Measurements from ENCODE around the gene F10.
"Not testable (repeated sequence)": the region's sequence is repeated elsewhere in the genome, so short reads cannot be mapped to it uniquely, and the experiment has no call there.

F10 gene

DNA sequence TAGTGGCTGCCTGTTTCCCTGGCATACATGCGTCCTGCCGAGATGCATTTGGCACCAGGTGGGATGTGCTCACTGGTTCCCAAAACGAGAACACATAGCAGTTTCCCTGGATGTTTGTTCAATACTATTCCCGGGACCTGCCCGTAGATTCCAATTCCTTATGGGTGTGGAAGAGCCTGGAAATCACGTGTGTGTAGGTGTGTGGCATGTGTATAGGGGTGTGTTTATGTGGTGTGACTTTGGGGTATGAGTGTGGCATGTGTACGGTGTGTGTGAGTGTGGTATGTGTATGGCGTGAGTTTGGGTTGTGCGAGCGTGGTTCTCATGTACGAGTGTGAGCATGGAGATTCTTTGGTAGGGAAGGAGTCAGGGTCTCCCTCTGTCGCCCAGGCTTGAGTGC lies 19.9 kb upstream of the F10 start:
- no peak for FAIRE-seq

DNA sequence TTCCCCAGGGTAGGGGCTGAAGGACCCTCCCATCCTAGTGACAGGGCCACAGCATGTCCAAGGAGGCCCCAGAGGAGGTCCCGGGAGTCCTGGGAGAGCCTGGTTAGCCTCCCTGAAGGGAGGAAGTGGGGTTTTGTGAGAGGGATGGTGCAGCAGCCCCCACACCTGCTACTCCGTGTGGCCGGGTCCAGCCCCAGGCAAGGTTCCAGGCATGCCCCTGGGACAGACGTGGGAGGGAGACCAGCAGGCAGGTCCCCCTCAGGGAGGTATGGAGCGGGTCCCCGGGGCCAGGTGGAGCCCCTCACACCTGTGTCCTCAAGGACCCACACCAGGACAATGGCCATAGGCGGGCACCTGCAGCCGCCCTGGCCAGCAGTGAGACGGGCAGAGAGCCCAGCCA lies 19.0 kb upstream of the F10 start:
- FAIRE-seq, result no peak

DNA sequence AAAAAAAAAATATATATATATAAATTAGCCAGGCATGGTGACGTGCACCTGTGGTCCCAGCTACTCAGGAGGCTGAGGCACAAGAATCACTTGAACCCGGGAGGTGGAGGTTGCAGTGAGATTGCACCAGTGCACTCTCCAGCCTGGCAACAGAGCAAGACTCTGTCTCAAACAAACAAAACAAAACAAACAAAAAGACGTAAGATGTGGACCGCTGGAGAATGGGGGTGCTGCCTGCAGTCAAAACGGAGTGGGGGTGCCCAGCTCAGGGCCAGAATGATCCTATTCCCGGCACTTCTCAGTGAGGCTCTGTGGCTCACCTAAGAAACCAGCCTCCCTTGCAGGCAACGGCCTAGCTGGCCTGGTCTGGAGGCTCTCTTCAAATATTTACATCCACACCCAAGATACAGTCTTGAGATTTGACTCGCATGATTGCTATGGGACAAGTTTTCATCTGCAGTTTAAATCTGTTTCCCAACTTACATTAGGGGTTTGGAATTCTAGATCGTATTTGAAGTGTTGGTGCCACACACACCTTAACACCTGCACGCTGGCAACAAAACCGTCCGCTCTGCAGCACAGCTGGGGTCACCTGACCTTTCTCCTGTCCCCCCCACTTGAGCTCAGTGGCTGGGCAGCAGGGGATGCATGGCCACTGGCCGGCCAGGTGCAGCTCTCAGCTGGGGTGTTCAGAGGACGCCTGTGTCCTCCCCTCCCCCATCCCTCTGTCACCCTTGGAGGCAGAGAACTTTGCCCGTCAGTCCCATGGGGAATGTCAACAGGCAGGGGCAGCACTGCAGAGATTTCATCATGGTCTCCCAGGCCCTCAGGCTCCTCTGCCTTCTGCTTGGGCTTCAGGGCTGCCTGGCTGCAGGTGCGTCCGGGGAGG lies 17.3 kb upstream of the F10 start, which contains the start of gene F7:
Gene F7, plus strand, starts transcription at position 760 of the 889 bp plus-strand sequence. Its CDS starts 51 bp downstream, at position 811.
- no peak for FAIRE-seq

DNA sequence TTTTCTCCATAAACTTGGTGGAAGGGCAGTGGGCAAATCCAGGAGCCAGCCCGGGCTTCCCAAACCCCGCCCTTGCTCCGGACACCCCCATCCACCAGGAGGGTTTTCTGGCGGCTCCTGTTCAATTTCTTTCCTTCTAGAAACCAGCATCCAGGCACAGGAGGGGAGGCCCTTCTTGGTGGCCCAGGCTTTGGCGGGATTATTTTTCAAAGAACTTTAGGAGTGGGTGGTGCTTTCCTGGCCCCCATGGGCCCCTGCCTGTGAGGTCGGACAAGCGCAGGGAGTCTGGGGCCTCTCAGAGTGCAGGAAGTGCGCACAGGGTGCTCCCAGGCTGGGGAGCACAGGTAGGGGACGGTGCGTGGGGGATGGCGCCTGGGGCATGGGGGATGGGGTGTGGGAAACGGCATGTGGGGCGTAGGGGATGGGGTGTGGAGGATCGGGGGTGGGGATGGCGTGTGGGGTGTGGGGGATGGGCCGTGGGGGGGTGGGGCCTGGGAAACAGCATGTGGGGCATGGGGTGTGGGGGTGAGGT lies 16.6 kb upstream of the F10 start:
- FAIRE-seq, result no peak

DNA sequence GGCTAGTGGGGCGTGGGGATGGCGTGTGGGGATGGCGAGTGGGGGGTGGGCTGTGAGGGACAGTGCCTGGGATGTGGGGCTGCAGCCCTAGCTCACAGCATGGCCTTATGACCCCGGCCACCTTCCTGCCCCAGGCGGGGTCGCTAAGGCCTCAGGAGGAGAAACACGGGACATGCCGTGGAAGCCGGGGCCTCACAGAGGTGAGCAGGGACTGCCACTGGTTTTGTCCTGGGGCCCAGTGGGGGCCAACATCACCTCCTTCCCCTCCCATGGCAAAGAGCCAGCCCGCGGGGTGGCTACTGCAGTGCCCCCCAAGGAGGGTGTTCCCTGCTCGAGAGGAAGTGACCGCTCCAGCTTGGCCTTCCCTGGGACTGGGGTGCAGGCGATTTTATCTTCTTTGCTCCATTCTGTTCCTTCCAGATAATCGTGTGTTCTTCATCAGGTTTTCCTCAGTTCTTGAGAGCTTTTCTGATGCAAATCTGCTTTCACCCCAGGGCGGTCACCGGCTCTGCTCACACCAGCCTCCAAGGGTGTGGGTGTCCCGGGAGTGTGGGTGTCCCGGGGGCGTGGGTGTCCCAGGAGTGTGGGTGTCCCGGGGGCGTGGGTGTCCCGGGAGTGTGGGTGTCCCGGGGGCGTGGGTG lies 15.8 kb upstream of the F10 start:
- no peak for FAIRE-seq

DNA sequence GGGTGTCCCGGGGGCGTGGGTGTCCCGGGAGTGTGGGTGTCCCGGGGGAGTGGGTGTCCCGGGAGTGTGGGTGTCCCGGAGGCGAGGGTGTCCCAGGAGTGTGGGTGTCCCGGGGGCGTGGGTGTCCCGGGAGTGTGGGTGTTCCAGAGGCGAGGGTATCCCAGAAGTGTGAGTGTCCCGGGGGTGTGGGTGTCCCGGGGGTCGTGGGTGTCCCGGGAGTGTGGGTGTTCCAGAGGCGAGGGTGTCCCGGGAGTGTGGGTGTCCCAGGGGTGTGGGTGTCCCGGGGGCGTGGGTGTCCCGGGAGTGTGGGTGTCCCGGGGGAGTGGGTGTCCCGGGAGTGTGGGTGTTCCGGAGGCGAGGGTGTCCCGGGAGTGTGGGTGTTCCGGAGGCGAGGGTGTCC lies 14.1 kb upstream of the F10 start:
- not testable (repeated sequence) for FAIRE-seq

DNA sequence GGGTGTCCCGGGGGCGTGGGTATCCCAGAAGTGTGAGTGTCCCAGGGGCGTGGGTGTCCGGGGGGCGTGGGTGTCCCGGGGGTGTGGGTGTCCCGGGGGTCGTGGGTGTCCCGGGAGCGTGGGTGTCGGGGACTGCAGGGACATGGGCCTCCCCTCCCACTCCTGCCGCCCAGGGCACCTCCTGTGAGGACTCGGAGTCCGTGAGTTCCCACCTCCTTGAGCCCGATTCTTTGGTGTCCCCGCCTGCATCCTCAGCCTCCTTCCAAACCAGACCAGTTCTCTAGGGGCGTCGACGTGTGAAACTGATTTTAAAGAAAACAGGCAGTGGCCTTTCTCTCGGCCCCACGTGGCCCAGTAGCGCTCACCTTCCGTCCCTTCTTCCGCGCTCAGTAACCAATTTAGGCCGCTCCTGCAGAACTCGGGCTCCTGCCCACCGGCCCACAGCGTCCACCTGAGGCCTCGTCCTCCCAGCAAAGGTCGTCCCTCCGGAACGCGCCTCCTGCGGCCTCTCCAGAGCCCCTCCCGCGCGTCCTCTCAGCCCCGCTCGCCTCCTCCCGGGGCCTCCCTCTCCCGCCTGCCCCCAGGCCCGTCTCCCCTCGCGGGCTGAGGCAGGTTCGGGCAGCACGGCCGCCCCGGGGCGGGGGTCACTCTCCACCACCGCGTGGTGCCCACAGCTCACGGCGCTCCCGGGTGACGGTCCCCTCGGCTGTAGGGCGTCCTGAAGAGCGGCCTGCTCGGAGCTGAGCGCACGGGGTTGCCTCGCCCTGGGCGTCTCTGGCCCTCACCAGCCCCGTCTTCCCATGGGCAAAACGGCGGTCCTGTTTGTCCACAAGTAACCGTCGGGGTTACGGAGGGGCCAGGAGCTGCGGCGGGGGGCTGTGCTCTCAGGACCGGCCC lies 13.2 kb upstream of the F10 start:
- no peak for FAIRE-seq

DNA sequence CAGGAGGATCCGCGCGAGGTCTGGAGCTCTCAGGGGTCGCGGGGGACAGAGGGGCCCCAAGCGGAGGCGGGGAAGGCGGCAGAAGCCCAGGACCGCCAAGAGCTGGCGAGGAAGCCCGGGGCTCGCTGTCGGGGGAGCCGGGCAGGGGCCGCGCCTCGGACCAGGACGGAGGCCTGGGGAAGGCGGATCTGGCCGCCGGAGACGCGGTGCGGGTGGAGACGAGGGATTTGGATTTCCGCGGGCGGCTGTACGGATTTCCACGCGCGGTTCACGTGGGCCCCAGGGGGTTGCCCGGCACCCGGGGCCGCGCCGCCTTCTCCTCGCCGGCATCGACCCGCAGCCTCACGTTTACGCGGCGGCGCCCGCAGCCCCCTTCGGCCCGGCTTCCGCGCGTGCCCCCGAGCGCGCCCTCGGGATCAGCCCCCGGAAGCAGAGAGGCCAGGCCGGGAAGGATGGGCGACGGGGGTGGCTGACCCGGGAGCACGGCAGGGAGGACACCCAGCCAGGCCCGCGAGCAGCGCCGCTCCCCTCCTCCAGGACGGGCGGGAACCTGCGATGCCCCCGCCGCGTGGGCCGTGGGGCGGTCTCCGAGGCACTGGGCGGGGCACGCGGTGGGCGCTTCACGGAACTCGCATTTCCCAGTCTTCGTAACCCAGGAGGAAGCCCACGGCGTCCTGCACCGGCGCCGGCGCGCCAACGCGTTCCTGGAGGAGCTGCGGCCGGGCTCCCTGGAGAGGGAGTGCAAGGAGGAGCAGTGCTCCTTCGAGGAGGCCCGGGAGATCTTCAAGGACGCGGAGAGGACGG lies 12.3 kb upstream of the F10 start:
- no peak for FAIRE-seq

DNA sequence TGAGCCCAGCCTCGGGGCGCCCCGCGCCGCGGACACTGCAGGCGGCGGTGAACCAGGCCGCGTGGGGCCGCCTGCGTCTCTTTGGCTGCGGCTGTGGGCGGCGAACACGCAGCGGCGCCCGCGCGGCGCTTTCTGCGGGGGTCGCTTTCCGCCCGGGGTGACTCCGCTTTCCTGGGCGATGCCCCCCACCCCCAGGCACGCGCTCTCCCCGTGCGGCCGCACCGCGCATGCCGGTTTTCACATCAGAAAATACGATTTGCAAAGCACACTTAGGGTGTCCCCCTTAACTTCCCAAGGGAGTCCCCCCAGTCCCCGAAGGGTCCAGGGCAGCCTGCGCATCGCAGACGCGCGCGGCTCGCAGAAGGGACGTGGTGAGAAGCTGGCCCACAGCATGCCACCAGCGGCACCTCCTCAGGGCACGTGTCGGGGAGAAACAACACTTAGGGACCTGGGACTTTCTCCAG lies 11.7 kb upstream of the F10 start:
- no peak for FAIRE-seq

DNA sequence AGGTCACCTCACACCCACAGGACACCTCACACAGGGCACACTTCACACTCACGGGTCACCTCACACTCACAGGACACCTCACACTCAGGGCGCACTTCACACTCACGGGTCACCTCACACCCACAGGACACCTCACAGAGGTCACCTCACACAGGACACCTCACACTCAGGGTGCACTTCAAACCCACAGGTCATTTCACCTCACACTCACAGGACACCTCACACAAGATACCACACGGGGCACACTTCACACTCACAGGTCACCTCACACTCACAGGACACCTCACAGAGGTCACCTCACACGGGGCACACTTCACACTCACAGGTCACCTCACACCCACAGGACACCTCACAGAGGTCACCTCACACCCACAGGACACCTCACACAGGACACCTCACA lies 10.8 kb upstream of the F10 start:
- FAIRE-seq, result not testable (repeated sequence)

DNA sequence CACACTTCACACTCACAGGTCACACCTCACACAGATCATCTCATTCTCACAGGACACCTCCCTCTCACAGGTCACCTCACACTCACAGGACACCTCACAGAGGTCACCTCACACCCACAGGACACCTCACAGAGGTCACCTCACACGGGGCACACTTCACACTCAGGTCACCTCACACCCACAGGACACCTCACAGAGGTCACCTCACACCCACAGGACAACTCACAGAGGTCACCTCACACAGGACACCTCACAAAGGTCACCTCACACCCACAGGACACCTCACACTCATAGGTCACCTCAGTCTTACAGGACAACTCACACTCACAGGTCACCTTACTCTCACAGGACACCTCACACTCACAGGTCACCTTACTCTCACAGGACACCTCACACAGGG lies 10.1 kb upstream of the F10 start:
- FAIRE-seq, result not testable (repeated sequence)

DNA sequence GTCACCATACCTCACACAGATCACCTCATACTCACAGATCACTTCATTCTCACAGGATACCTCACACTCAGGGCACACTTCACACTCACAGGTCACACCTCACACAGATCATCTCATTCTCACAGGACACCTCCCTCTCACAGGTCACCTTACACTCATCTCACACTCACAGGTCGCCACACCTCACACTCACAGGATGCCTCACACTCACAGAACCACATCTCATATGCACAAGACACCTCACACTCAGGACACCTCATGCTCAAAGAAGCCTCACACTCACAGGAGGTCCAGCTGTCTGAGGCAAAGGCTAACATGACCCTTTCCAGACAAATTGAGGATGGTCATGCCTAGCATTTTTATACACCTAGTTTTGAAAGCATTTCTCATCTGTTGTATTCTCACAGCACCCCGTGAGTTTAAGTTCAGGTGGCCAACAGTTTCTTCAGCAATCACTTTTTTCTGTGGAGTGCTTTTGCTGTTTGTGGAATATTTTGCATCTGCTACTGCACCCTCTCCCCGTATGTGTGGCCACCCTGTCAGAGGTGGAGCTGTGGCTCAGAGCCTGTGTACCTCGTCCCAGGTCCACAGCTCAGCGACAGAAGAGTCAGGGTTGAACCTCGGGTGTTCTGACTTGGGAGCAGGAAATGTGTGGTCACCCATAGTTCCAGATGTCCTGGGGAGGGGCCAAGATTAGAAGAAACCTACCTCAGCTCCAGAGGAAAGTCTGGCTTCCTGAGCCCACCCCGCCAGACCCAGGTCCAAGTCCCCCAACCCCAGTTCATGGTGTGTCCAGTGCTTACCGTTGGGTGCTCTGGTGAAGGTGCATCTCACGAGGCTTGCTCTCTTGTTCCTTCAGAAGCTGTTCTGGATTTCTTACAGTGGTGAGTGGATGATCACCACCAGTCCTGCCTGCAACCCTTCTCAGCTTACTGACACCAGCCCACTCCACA lies 9.4 kb upstream of the F10 start:
- no peak for FAIRE-seq

DNA sequence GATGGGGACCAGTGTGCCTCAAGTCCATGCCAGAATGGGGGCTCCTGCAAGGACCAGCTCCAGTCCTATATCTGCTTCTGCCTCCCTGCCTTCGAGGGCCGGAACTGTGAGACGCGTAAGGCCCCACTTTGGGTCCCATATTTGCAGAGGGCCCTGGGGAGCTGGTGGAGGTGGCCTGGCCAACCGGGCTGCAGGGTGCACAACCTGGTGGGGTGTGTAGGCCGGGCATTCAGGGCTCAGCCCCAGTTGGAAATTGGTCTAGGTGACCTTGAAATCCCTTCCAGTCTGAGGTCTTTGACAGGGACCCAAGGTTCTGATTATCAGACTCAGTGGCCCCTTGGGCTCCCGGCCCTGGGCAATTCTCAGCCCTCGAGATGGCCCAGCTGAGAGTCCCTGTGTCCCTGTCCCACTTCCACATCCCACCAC lies 8.7 kb upstream of the F10 start:
- no peak for FAIRE-seq

DNA sequence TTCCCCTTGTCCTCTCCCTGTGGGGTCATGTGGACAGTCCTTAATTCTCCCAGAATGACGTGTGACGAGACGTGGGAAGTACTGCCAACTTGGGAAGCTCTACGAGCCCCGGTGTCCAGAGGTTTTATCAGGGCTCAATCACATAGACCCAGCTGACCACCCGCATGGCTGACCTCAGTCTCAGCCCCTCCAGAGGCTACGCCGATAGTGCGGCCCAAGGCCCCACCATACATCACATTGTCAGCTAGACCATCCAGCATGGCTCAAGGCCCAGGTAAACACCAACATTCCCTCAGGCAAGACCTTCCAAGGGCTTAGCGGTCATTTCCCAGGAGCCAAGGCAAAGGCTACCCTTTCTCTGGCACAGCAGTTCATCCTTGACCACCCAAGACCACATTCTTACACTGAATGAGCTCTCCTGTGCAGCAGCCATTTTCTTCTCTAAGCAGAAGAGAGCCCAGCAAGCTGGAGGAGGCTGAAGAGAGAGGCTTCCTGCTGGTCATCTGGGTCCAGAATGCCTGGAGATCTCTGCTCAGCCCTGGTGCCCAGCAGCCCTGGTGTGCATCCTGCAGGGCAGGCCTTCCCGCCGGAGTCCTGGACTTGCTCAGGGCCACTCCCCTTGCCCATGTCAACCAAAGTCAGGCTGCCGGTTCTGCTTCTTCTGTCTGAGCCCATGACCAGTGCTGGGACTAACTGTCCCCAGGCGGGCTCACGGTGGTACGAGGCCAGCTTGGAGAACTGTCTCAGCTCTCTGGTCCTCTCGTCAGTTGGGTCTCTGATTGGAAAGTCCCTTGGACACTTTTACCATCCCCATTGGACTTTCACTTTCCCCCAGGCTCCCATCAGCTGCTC lies 7.9 kb upstream of the F10 start:
- FAIRE-seq, result no peak

DNA sequence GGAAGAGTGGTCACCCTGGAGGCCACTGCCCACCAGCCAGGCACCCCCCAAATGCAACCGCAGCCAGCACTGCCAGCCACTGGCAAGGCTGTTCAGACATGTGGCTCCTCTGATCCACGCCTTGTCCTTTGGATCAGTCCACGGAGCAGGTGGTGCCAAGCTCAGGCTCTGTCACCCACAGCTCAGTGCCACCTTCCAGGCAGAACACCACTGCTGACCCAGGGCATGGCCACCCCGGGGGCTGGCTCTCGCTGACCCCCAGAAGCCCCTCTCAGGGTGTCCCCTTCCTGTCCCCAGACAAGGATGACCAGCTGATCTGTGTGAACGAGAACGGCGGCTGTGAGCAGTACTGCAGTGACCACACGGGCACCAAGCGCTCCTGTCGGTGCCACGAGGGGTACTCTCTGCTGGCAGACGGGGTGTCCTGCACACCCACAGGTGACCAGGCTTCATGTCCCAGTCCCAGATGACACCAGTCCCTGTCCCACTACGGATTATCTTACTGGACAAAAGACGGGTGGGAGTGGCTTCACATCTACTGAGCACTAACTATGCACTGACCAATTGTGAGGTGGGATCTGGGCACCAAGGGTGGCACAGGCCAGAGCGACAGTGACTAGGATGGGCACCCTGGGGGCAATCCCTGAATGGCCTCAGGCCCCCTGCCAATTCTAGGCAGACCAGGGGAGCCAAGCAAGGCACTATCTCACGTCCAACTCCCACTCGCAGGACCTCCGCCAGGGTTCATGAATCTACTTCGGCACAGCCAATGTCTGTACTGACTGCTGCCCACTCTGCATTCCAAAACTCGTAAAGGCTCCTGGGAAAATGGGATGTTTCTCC lies 7.0 kb upstream of the F10 start:
- no peak for FAIRE-seq

DNA sequence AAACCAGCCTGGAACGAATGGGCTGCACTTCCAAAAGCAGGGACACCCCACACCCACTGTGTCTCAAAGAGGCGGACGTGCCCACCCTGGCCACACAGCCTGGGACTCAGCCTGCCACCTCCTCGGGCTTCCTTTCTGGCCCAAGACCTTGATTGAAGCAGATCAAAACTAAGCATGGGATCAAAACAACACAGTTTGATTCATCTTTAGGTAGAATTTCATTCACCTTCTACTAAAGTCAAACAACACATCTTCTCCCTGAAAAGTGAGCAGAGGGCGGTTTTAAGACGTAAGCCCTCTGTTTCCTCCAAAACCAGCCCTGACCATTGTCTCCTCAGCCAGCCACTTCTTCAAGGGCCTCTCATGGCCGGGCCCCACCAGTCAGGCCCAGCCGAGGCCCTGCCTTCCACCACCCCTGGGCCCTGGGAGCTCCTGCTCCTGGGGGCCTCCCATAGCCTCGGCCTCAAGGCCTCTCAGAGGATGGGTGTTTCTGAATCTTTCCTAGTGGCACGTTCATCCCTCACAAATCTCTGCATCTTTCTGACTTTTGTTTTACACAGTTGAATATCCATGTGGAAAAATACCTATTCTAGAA lies 6.3 kb upstream of the F10 start:
- no peak for FAIRE-seq

DNA sequence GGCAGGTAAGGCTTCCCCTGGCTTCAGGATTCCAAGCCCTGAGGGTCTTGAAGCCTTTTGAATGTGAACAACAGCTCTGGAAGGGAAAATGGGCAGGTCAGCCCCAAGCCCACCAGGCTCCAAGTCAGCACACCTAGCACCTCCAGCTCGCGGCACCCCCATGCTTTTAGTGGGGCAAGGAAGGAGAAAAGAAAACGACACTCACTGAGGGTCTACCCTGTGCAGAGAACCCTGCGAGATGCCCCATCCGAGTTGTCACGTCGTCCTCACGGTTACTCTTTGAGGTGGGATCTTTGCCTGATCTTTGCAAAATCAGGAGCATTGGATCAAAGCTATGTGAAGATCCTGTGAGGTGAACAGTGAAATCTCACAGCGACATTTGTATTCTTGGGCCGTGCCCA lies 5.7 kb upstream of the F10 start:
- FAIRE-seq, result no peak

DNA sequence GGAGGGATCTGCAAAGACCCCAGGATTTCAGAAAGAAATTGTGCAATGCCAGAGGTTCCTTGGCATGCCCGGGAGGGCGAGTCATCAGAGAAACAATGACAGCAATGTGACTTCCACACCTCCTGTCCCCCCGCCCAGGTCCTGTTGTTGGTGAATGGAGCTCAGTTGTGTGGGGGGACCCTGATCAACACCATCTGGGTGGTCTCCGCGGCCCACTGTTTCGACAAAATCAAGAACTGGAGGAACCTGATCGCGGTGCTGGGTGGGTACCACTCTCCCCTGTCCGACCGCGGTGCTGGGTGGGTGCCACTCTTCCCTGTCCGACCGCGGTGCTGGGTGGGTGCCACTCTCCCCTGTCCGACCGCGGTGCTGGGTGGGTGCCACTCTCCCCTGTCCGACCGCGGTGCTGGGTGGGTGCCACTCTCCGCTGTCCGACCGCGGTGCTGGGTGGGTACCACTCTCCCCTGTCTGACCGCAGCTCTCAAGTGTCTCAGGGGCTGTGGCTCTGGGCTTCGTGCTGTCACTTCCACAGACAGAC lies 5.2 kb upstream of the F10 start:
- FAIRE-seq, result no peak
